ENCODE results near the gene SMYD3. TPM values are rescaled to one million over a fixed set of nuclear protein-coding genes. Genes with fewer than 3 reads are reported as not detected.

Gene SMYD3
- total and polyA plus RNA-seq, 2 donors (not counting 1 experiment from before 2014, with no cell fraction given): 69.4 to 83.1 TPM

- Histone ChIP-seq H3K79me2 (ENCODE audit: control insufficient read depth, insufficient read depth, low read length) (no peaks in the 10 kb centered on the region), H3K4me3 (replicated peaks in 1 of 4; ENCODE audit: control extremely low read depth in 1 of 4, insufficient read depth in 1 of 4, low read depth in 3 of 4, low read length in 4 of 4) (no peak overlapping the region), H4K20me1 (ENCODE audit: control insufficient read depth, extremely low read depth, insufficient read depth, low read length) (no peaks in the 10 kb centered on the region), H3K9ac (ENCODE audit: insufficient read depth, low read length) (no peak overlapping the region), H3K4me1 (ENCODE audit: control insufficient read depth, extremely low read depth, insufficient read depth, low read length) (no peaks in the 10 kb centered on the region), H3K9me3 (ENCODE audit: control insufficient read depth, insufficient read depth, low read depth, low read length) (no peaks in the 10 kb centered on the region), H3K27me3 (ENCODE audit: control insufficient read depth, insufficient read depth, low read length) (no peaks in the 10 kb centered on the region), H3K36me3 (ENCODE audit: control insufficient read depth, insufficient read depth, low read length) (no peaks in the 10 kb centered on the region), H2AFZ (ENCODE audit: low read length) (no peak overlapping the region), H3K4me2 (ENCODE audit: extremely low read depth, insufficient read depth, low read length) (no peak overlapping the region), H3K27ac (ENCODE audit: insufficient read depth, low read length) (no peak overlapping the region)
- no peak for DNase-seq (ENCODE audit: low read depth in 2 of 2)
- TF ChIP-seq CTCF (conservative IDR thresholded peaks at IDR 0.05 in 1 of 2, IDR thresholded peaks at IDR 0.05 in 1 of 2; ENCODE audit: low read depth in 1 of 2, low read length in 2 of 2) (no peak), EZH2 (IDR thresholded peaks at IDR 0.05; ENCODE audit: low read length, missing control alignments) (no peak)
These were observed 440.5 kb downstream of the SMYD3 start for GRCh38 chr1:246066573-246066972.

GRCh38 chr1:246065592-246065991, 441.5 kb downstream of the SMYD3 start:
- Histone ChIP-seq H3K4me2 (ENCODE audit: extremely low read depth, insufficient read depth, low read length) (no peak overlapping the region), H3K9ac (ENCODE audit: insufficient read depth, low read length) (no peak overlapping the region), H4K20me1 (ENCODE audit: control insufficient read depth, extremely low read depth, insufficient read depth, low read length) (no peaks in the 10 kb centered on the region), H3K27ac (ENCODE audit: insufficient read depth, low read length) (no peak overlapping the region), H3K9me3 (ENCODE audit: control insufficient read depth, insufficient read depth, low read depth, low read length) (no peaks in the 10 kb centered on the region), H3K4me1 (ENCODE audit: control insufficient read depth, extremely low read depth, insufficient read depth, low read length) (no peaks in the 10 kb centered on the region), H3K36me3 (ENCODE audit: control insufficient read depth, insufficient read depth, low read length) (no peaks in the 10 kb centered on the region), H2AFZ (ENCODE audit: low read length) (no peak overlapping the region), H3K4me3 (replicated peaks in 1 of 4; ENCODE audit: control extremely low read depth in 1 of 4, insufficient read depth in 1 of 4, low read depth in 3 of 4, low read length in 4 of 4) (no peak overlapping the region), H3K27me3 (ENCODE audit: control insufficient read depth, insufficient read depth, low read length) (no peaks in the 10 kb centered on the region), H3K79me2 (ENCODE audit: control insufficient read depth, insufficient read depth, low read length) (no peaks in the 10 kb centered on the region)
- DNase-seq (ENCODE audit: low read depth in 2 of 2): no peak
- TF ChIP-seq EZH2 (IDR thresholded peaks at IDR 0.05; ENCODE audit: low read length, missing control alignments): no peak
- TF ChIP-seq CTCF (conservative IDR thresholded peaks at IDR 0.05 in 1 of 2, IDR thresholded peaks at IDR 0.05 in 1 of 2; ENCODE audit: low read depth in 1 of 2, low read length in 2 of 2): no peak

GRCh38 chr1:246064891-246065290, 442.2 kb downstream of the SMYD3 start:
- no peak overlapping the region for H3K4me2 ChIP-seq (ENCODE audit: extremely low read depth, insufficient read depth, low read length)
- H3K27ac ChIP-seq (ENCODE audit: insufficient read depth, low read length): no peak overlapping the region
- H2AFZ ChIP-seq (ENCODE audit: low read length): no peak overlapping the region
- TF ChIP-seq CTCF (conservative IDR thresholded peaks at IDR 0.05 in 1 of 2, IDR thresholded peaks at IDR 0.05 in 1 of 2; ENCODE audit: low read depth in 1 of 2, low read length in 2 of 2) (no peak), EZH2 (IDR thresholded peaks at IDR 0.05; ENCODE audit: low read length, missing control alignments) (no peak)
- DNase-seq (ENCODE audit: low read depth in 2 of 2): no peak
- no peaks in the 10 kb centered on the region for H3K4me1 ChIP-seq (ENCODE audit: control insufficient read depth, extremely low read depth, insufficient read depth, low read length)
- H3K9ac ChIP-seq (ENCODE audit: insufficient read depth, low read length): no peak overlapping the region
- no peaks in the 10 kb centered on the region for H3K36me3 ChIP-seq (ENCODE audit: control insufficient read depth, insufficient read depth, low read length)
- H3K27me3 ChIP-seq (ENCODE audit: control insufficient read depth, insufficient read depth, low read length): no peaks in the 10 kb centered on the region
- H3K79me2 ChIP-seq (ENCODE audit: control insufficient read depth, insufficient read depth, low read length): no peaks in the 10 kb centered on the region
- no peaks in the 10 kb centered on the region for H3K9me3 ChIP-seq (ENCODE audit: control insufficient read depth, insufficient read depth, low read depth, low read length)
- H4K20me1 ChIP-seq (ENCODE audit: control insufficient read depth, extremely low read depth, insufficient read depth, low read length): no peaks in the 10 kb centered on the region
- no peak overlapping the region for H3K4me3 ChIP-seq (replicated peaks in 1 of 4; ENCODE audit: control extremely low read depth in 1 of 4, insufficient read depth in 1 of 4, low read depth in 3 of 4, low read length in 4 of 4)
